Calu3 (cell line): Measurements from ENCODE around the gene UTP15. TPM values are rescaled to one million over a fixed set of nuclear protein-coding genes. Genes with fewer than 3 reads are reported as not detected.

ENCODE experiments used
- BruUV-seq: library from RNA; stranded (reverse); fragments of 400-500 nt; replicated peaks from 2 replicates; lab custom pipeline; 2021; lab: Mats Ljungman, UMichigan
- CTCF ChIA-PET: fragments of 300-600 bp; sonication (Branson Sonifier 250); formaldehyde crosslinking; loops from one replicate; lab custom pipeline; 2022; ENCODE audit warnings: antibody characterized with exemption; lab: Charles Lee
- DNase-seq: peaks from one replicate; pipeline ENCODE4 v3.0.0; 2022
- H3K27ac Mint-ChIP-seq: one replicate; pipeline ENCODE4 v1.8.0; 2022; ENCODE audit warnings: mixed read lengths; ENCODE audit not compliant: unreplicated experiment
- H3K27me3 Mint-ChIP-seq: one replicate; pipeline ENCODE4 v1.8.0; 2022; ENCODE audit warnings: mixed read lengths; ENCODE audit not compliant: unreplicated experiment
- H3K36me3 Mint-ChIP-seq: one replicate; pipeline ENCODE4 v1.8.0; 2022; ENCODE audit warnings: mild to moderate bottlenecking, moderate library complexity, mixed read lengths; ENCODE audit not compliant: insufficient read depth, unreplicated experiment
- H3K4me1 Mint-ChIP-seq: one replicate; pipeline ENCODE4 v1.8.0; 2022; ENCODE audit warnings: mild to moderate bottlenecking, low read depth, mixed read lengths; ENCODE audit not compliant: unreplicated experiment
- H3K4me3 Mint-ChIP-seq: one replicate; pipeline ENCODE4 v1.8.0; 2022; ENCODE audit warnings: mild to moderate bottlenecking, low read depth, moderate library complexity, mixed read lengths; ENCODE audit not compliant: unreplicated experiment
- H3K9me3 Mint-ChIP-seq: one replicate; pipeline ENCODE4 v1.8.0; 2022; ENCODE audit warnings: low read depth, mixed read lengths; ENCODE audit not compliant: unreplicated experiment
- intact Hi-C: fragments of 100-400 bp; cut with micrococcal nuclease; formaldehyde crosslinking; loops from one replicate; pipeline ENCODE4 v1.10.0; 2022; ENCODE audit not compliant: unreplicated experiment
- total RNA-seq: library from RNA; stranded (reverse); gene quantifications from 2 replicates; pipeline ENCODE4 v1.2.3, GENCODE V29; 2022
- TF ChIP-seq, protein P1 (sequence below): fragments of 200-600 bp; IDR thresholded peaks from one replicate; pipeline ENCODE4 v1.8.0; 2022; ENCODE audit warnings: antibody characterized with exemption; ENCODE audit not compliant: unreplicated experiment

The UTP15 gene
- total RNA-seq, 1 experiment from 2014 or later, result 44.4 TPM

DNA sequence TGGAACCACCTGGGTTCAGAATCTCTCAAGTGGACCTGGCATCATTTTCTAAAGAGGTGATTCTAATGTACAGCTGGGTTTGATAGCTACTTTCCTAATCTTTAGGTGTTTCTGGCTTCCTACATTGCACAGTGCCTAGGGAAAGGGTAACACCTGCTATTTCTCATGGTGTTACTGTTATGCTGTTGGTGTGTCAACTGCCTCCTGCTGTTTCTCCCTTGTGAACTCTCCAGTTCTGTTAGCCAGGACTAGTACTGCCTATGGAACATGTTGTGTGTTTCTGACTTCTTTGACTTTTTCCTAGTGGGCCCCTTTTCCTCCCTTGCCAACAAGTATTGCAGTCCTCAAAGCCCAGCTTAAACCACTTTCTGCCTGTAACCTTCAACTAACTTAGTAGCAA, 66.0 kb downstream of the UTP15 start:
- H3K9me3 Mint-ChIP-seq, result no peaks in the 10 kb centered on the region
- CTCF ChIA-PET, result interaction anchor here (0.6 to 1.0 kb wide), 2 partner anchors 40 to 203 kb away, joined by 3 to 6 read pairs; no protein-coding TSS in a partner anchor
- TF ChIP-seq, protein P1, sequence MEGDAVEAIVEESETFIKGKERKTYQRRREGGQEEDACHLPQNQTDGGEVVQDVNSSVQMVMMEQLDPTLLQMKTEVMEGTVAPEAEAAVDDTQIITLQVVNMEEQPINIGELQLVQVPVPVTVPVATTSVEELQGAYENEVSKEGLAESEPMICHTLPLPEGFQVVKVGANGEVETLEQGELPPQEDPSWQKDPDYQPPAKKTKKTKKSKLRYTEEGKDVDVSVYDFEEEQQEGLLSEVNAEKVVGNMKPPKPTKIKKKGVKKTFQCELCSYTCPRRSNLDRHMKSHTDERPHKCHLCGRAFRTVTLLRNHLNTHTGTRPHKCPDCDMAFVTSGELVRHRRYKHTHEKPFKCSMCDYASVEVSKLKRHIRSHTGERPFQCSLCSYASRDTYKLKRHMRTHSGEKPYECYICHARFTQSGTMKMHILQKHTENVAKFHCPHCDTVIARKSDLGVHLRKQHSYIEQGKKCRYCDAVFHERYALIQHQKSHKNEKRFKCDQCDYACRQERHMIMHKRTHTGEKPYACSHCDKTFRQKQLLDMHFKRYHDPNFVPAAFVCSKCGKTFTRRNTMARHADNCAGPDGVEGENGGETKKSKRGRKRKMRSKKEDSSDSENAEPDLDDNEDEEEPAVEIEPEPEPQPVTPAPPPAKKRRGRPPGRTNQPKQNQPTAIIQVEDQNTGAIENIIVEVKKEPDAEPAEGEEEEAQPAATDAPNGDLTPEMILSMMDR, result no peak
- H3K4me3 Mint-ChIP-seq, result no peak overlapping the region
- no peaks in the 10 kb centered on the region for H3K27me3 Mint-ChIP-seq
- peaks cover 63% of the 10 kb centered on the region for H3K4me1 Mint-ChIP-seq
- peaks cover 13% of the 10 kb centered on the region for H3K36me3 Mint-ChIP-seq
- DNase-seq, result no peak
- no TSS peak for BruUV-seq
- H3K27ac Mint-ChIP-seq, result no peak overlapping the region
- intact Hi-C loops, result no loop called here

Other genes with a start within 250 kb of the UTP15 start
- 6.4 and 7.8 TPM in 2 replicates for gene FOXD1, start 117.0 kb upstream of the UTP15 start, total RNA-seq
- 794 and 872 TPM in 2 replicates for gene BTF3, start 67.3 kb upstream of the UTP15 start, total RNA-seq
- 24.4 and 26.5 TPM in 2 replicates for gene ANKRA2, start 104 bp upstream of the UTP15 start, total RNA-seq
- 79.3 and 92.0 TPM in 2 replicates for gene ARHGEF28, start 60.5 kb downstream of the UTP15 start, total RNA-seq